ENCODE data around the gene CUL3.

CUL3 gene

GRCh38 chr2:224466304-224466895, 118.8 kb downstream of the CUL3 start:
- no peaks in the 10 kb centered on the region for H3K27me3 ChIP-seq (ENCODE audit: low read depth, low read length)
- no peak overlapping the region for H3K4me3 ChIP-seq (ENCODE audit: low read depth in 1 of 2, low read length in 2 of 2)
- H3K4me1 ChIP-seq (ENCODE audit: control insufficient read depth in 1 of 2, insufficient read depth in 2 of 2, low read length in 2 of 2) = no peaks in the 10 kb centered on the region
- H3K27ac ChIP-seq (ENCODE audit: low read length) = no peak overlapping the region
- H3K9me3 ChIP-seq (ENCODE audit: control insufficient read depth in 1 of 2, low read length in 2 of 2) = no peaks in the 10 kb centered on the region
- H3K36me3 ChIP-seq (ENCODE audit: control insufficient read depth in 1 of 2, insufficient read depth in 2 of 2, low read length in 2 of 2) = no peaks in the 10 kb centered on the region

- no peaks in the 10 kb centered on the region for H3K4me1 ChIP-seq (ENCODE audit: control insufficient read depth in 1 of 2, insufficient read depth in 2 of 2, low read length in 2 of 2)
- H3K4me3 ChIP-seq (ENCODE audit: low read depth in 1 of 2, low read length in 2 of 2) = no peak overlapping the region
- no peaks in the 10 kb centered on the region for H3K9me3 ChIP-seq (ENCODE audit: control insufficient read depth in 1 of 2, low read length in 2 of 2)
- no peak overlapping the region for H3K27ac ChIP-seq (ENCODE audit: low read length)
- H3K27me3 ChIP-seq (ENCODE audit: low read depth, low read length) = no peaks in the 10 kb centered on the region
- H3K36me3 ChIP-seq (ENCODE audit: control insufficient read depth in 1 of 2, insufficient read depth in 2 of 2, low read length in 2 of 2) = no peaks in the 10 kb centered on the region
Measured at GRCh38 chr2:224461391-224461790, 123.8 kb downstream of the CUL3 start.

GRCh38 chr2:224457408-224458096, 127.6 kb downstream of the CUL3 start:
- H3K27me3 ChIP-seq (ENCODE audit: low read depth, low read length) = no peaks in the 10 kb centered on the region
- no peaks in the 10 kb centered on the region for H3K36me3 ChIP-seq (ENCODE audit: control insufficient read depth in 1 of 2, insufficient read depth in 2 of 2, low read length in 2 of 2)
- no peaks in the 10 kb centered on the region for H3K9me3 ChIP-seq (ENCODE audit: control insufficient read depth in 1 of 2, low read length in 2 of 2)
- H3K4me1 ChIP-seq (ENCODE audit: control insufficient read depth in 1 of 2, insufficient read depth in 2 of 2, low read length in 2 of 2) = no peaks in the 10 kb centered on the region
- H3K27ac ChIP-seq (ENCODE audit: low read length) = no peak overlapping the region
- H3K4me3 ChIP-seq (ENCODE audit: low read depth in 1 of 2, low read length in 2 of 2) = no peak overlapping the region

- Histone ChIP-seq H3K27ac (ENCODE audit: low read length) (no peak overlapping the region), H3K36me3 (ENCODE audit: control insufficient read depth in 1 of 2, insufficient read depth in 2 of 2, low read length in 2 of 2) (no peaks in the 10 kb centered on the region), H3K9me3 (ENCODE audit: control insufficient read depth in 1 of 2, low read length in 2 of 2) (no peaks in the 10 kb centered on the region), H3K27me3 (ENCODE audit: low read depth, low read length) (no peaks in the 10 kb centered on the region), H3K4me3 (ENCODE audit: low read depth in 1 of 2, low read length in 2 of 2) (no peak overlapping the region), H3K4me1 (ENCODE audit: control insufficient read depth in 1 of 2, insufficient read depth in 2 of 2, low read length in 2 of 2) (no peaks in the 10 kb centered on the region)
Measured at GRCh38 chr2:224453892-224454291, 131.3 kb downstream of the CUL3 start.

GRCh38 chr2:224449212-224450147, 135.7 kb downstream of the CUL3 start:
- no peak overlapping the region for H3K27ac ChIP-seq (ENCODE audit: low read length)
- H3K36me3 ChIP-seq (ENCODE audit: control insufficient read depth in 1 of 2, insufficient read depth in 2 of 2, low read length in 2 of 2) = no peaks in the 10 kb centered on the region
- H3K9me3 ChIP-seq (ENCODE audit: control insufficient read depth in 1 of 2, low read length in 2 of 2) = no peaks in the 10 kb centered on the region
- H3K4me3 ChIP-seq (ENCODE audit: low read depth in 1 of 2, low read length in 2 of 2) = no peak overlapping the region
- no peaks in the 10 kb centered on the region for H3K4me1 ChIP-seq (ENCODE audit: control insufficient read depth in 1 of 2, insufficient read depth in 2 of 2, low read length in 2 of 2)
- no peaks in the 10 kb centered on the region for H3K27me3 ChIP-seq (ENCODE audit: low read depth, low read length)

- H3K4me1 ChIP-seq (ENCODE audit: control insufficient read depth in 1 of 2, insufficient read depth in 2 of 2, low read length in 2 of 2) = no peaks in the 10 kb centered on the region
- no peaks in the 10 kb centered on the region for H3K9me3 ChIP-seq (ENCODE audit: control insufficient read depth in 1 of 2, low read length in 2 of 2)
- H3K36me3 ChIP-seq (ENCODE audit: control insufficient read depth in 1 of 2, insufficient read depth in 2 of 2, low read length in 2 of 2) = no peaks in the 10 kb centered on the region
- no peak overlapping the region for H3K4me3 ChIP-seq (ENCODE audit: low read depth in 1 of 2, low read length in 2 of 2)
- H3K27me3 ChIP-seq (ENCODE audit: low read depth, low read length) = no peaks in the 10 kb centered on the region
- H3K27ac ChIP-seq (ENCODE audit: low read length) = no peak overlapping the region
Measured at GRCh38 chr2:224448236-224448635, 136.9 kb downstream of the CUL3 start.

GRCh38 chr2:224444783-224445182, 140.4 kb downstream of the CUL3 start:
- Histone ChIP-seq H3K36me3 (ENCODE audit: control insufficient read depth in 1 of 2, insufficient read depth in 2 of 2, low read length in 2 of 2) (no peaks in the 10 kb centered on the region), H3K27ac (ENCODE audit: low read length) (no peak overlapping the region), H3K4me3 (ENCODE audit: low read depth in 1 of 2, low read length in 2 of 2) (no peak overlapping the region), H3K27me3 (ENCODE audit: low read depth, low read length) (no peaks in the 10 kb centered on the region), H3K4me1 (ENCODE audit: control insufficient read depth in 1 of 2, insufficient read depth in 2 of 2, low read length in 2 of 2) (no peaks in the 10 kb centered on the region), H3K9me3 (ENCODE audit: control insufficient read depth in 1 of 2, low read length in 2 of 2) (no peaks in the 10 kb centered on the region)

GRCh38 chr2:224444021-224444420, 141.1 kb downstream of the CUL3 start:
- Histone ChIP-seq H3K27me3 (ENCODE audit: low read depth, low read length) (no peaks in the 10 kb centered on the region), H3K36me3 (ENCODE audit: control insufficient read depth in 1 of 2, insufficient read depth in 2 of 2, low read length in 2 of 2) (no peaks in the 10 kb centered on the region), H3K9me3 (ENCODE audit: control insufficient read depth in 1 of 2, low read length in 2 of 2) (no peaks in the 10 kb centered on the region), H3K4me1 (ENCODE audit: control insufficient read depth in 1 of 2, insufficient read depth in 2 of 2, low read length in 2 of 2) (no peaks in the 10 kb centered on the region), H3K27ac (ENCODE audit: low read length) (no peak overlapping the region), H3K4me3 (ENCODE audit: low read depth in 1 of 2, low read length in 2 of 2) (no peak overlapping the region)

GRCh38 chr2:224442071-224442967, 142.8 kb downstream of the CUL3 start:
- H3K27ac ChIP-seq (ENCODE audit: low read length) = no peak overlapping the region
- no peaks in the 10 kb centered on the region for H3K27me3 ChIP-seq (ENCODE audit: low read depth, low read length)
- H3K4me3 ChIP-seq (ENCODE audit: low read depth in 1 of 2, low read length in 2 of 2) = peak overlapping the region; percentile 55 to 73
- H3K4me1 ChIP-seq (ENCODE audit: control insufficient read depth in 1 of 2, insufficient read depth in 2 of 2, low read length in 2 of 2) = no peaks in the 10 kb centered on the region
- H3K36me3 ChIP-seq (ENCODE audit: control insufficient read depth in 1 of 2, insufficient read depth in 2 of 2, low read length in 2 of 2) = no peaks in the 10 kb centered on the region
- H3K9me3 ChIP-seq (ENCODE audit: control insufficient read depth in 1 of 2, low read length in 2 of 2) = no peaks in the 10 kb centered on the region

GRCh38 chr2:224440988-224441387, 144.2 kb downstream of the CUL3 start:
- no peaks in the 10 kb centered on the region for H3K27me3 ChIP-seq (ENCODE audit: low read depth, low read length)
- no peaks in the 10 kb centered on the region for H3K9me3 ChIP-seq (ENCODE audit: control insufficient read depth in 1 of 2, low read length in 2 of 2)
- H3K4me3 ChIP-seq (ENCODE audit: low read depth in 1 of 2, low read length in 2 of 2) = no peak overlapping the region
- H3K36me3 ChIP-seq (ENCODE audit: control insufficient read depth in 1 of 2, insufficient read depth in 2 of 2, low read length in 2 of 2) = no peaks in the 10 kb centered on the region
- H3K4me1 ChIP-seq (ENCODE audit: control insufficient read depth in 1 of 2, insufficient read depth in 2 of 2, low read length in 2 of 2) = no peaks in the 10 kb centered on the region
- H3K27ac ChIP-seq (ENCODE audit: low read length) = no peak overlapping the region

- H3K36me3 ChIP-seq (ENCODE audit: control insufficient read depth in 1 of 2, insufficient read depth in 2 of 2, low read length in 2 of 2) = no peaks in the 10 kb centered on the region
Measured at GRCh38 chr2:224438726-224439125, 146.4 kb downstream of the CUL3 start.

More at GRCh38 chr2:224438726-224439125, 146.4 kb downstream of the CUL3 start:
- Histone ChIP-seq H3K4me3 (ENCODE audit: low read depth in 1 of 2, low read length in 2 of 2) (no peak overlapping the region), H3K27ac (ENCODE audit: low read length) (no peak overlapping the region), H3K27me3 (ENCODE audit: low read depth, low read length) (no peaks in the 10 kb centered on the region), H3K9me3 (ENCODE audit: control insufficient read depth in 1 of 2, low read length in 2 of 2) (no peaks in the 10 kb centered on the region), H3K4me1 (ENCODE audit: control insufficient read depth in 1 of 2, insufficient read depth in 2 of 2, low read length in 2 of 2) (no peaks in the 10 kb centered on the region)

Data from muscle layer of duodenum (tissue), 2 donors.